K562 (cell line): ENCODE measurements around the gene PCDHGC4. TPM values are rescaled to one million over a fixed set of nuclear protein-coding genes. Genes with fewer than 3 reads are reported as not detected.

ENCODE experiments used
- CBX3 ChIP-seq, 2 experiments: IDR thresholded peaks; 1 replicate in 1 of 2; 2 replicates in 1 of 2; pipeline ENCODE4 v1.6.1; 2012; ENCODE audit warnings: inconsistent platforms in 2 of 2, low read length in 2 of 2, borderline replicate concordance in 1 of 2, control low read depth in 1 of 2
- DACH1 ChIP-seq: fragments of 450-650 bp; IDR thresholded peaks from 2 replicates; pipeline ENCODE4 v1.6.1; 2018; ENCODE audit not compliant: partially characterized antibody
- DPF2 ChIP-seq: fragments of 450-650 bp; IDR thresholded peaks from 2 replicates; pipeline ENCODE4 v1.6.1; 2016
- ETS2 ChIP-seq: IDR thresholded peaks from 2 replicates; pipeline ENCODE4 v1.6.1; 2016; ENCODE audit warnings: borderline replicate concordance, missing genetic modification characterization, mild to moderate bottlenecking, moderate library complexity, missing compliant biosample characterization; ENCODE audit not compliant: poor library complexity, severe bottlenecking
- FOXK1 ChIP-seq: sonication (generic); formaldehyde crosslinking; IDR thresholded peaks from 2 replicates; pipeline ENCODE4 v1.8.0; 2022; ENCODE audit warnings: missing genetic modification reagents, mild to moderate bottlenecking, borderline replicate concordance
- FUS ChIP-seq: fragments of 200-400 bp; formaldehyde crosslinking; optimal IDR thresholded peaks from 2 replicates; pipeline ENCODE3; 2017; ENCODE audit warnings: low read depth, low read length
- MYC ChIP-seq, 2 experiments: fragments of 250-450 bp in 1 of 2; sonication (Bioruptor Pico) in 1 of 2; IDR thresholded peaks; 2 replicates each; pipeline versions ENCODE4 v1.5.1 to v1.6.1; 2012 to 2021; ENCODE audit warnings: low read depth in 2 of 2, borderline replicate concordance in 1 of 2, improper control_type of control experiment in 1 of 2, low read length in 1 of 2, mild to moderate bottlenecking in 1 of 2, moderate library complexity in 1 of 2
- NONO ChIP-seq, 2 experiments: fragments of 200-400 bp in 1 of 2; fragments of 450-650 bp in 1 of 2; formaldehyde crosslinking in 1 of 2; IDR thresholded peaks; 2 replicates each; pipeline ENCODE4 v1.6.1; 2017; ENCODE audit warnings: low read depth in 2 of 2, mild to moderate bottlenecking in 2 of 2, moderate library complexity in 2 of 2, low read length in 1 of 2
- PHF20 ChIP-seq: fragments of 450-650 bp; IDR thresholded peaks from 2 replicates; pipeline ENCODE4 v1.6.1; 2018; ENCODE audit not compliant: partially characterized antibody
- TFE3 ChIP-seq: fragments of 450-650 bp; formaldehyde crosslinking; IDR thresholded peaks from 2 replicates; pipeline ENCODE4 v1.4.0; 2020; ENCODE audit warnings: mild to moderate bottlenecking, mixed read lengths
- ZNF23 ChIP-seq: fragments of 250-450 bp; sonication (Bioruptor Pico); IDR thresholded peaks from 2 replicates; pipeline ENCODE4 v1.4.0; 2020; ENCODE audit warnings: mild to moderate bottlenecking
- polyA plus RNA-seq, 8 experiments: library from polyadenylated mRNA; depleted of rRNA in 4 of 8; stranded (reverse) in 5 of 8; unstranded in 3 of 8; fragments of >200 nt; fragmentation: Nextera tagmentation in 2 of 8; fragmentation: Illumina TruSeq in 1 of 8; extraction: Ambion mirVana in 2 of 8; extraction: Trizol in 1 of 8; gene quantifications; 2 replicates each; pipeline versions ENCODE4 v1.2.1 to v1.2.3, GENCODE V29; 2011 to 2014; ENCODE audit warnings: inconsistent platforms in 1 of 8, missing spikeins in 1 of 8
- total RNA-seq, 7 experiments: library from RNA; depleted of rRNA in 6 of 7; stranded (reverse); fragments of >200 nt in 6 of 7; fragmentation: Illumina TruSeq in 2 of 7; extraction: Trizol in 2 of 7; gene quantifications; 2 replicates each; pipeline versions ENCODE4 v1.2.1 to v1.2.3, GENCODE V29; 2011 to 2021; ENCODE audit warnings: low replicate concordance in 1 of 7
- TF ChIP-seq, protein P1 (sequence below): fragments of 250-450 bp; sonication (Bioruptor Pico); IDR thresholded peaks from 2 replicates; pipeline ENCODE4 v1.8.0; 2021; ENCODE audit warnings: moderate library complexity, mild to moderate bottlenecking, inconsistent platforms
- TF ChIP-seq, protein P2 (sequence below): fragments of 250-450 bp; sonication (Bioruptor Pico); IDR thresholded peaks from 2 replicates; pipeline ENCODE4 v1.9.0; 2021; ENCODE audit warnings: mild to moderate bottlenecking
- TF ChIP-seq, protein P3 (sequence below): fragments of 250-450 bp; sonication (Bioruptor Pico); IDR thresholded peaks from 2 replicates; pipeline ENCODE4 v1.9.0; 2021; ENCODE audit warnings: mild to moderate bottlenecking, inconsistent platforms
- TF ChIP-seq, protein P4 (sequence below): sonication (generic); formaldehyde crosslinking; IDR thresholded peaks from 2 replicates; pipeline ENCODE4 v1.8.0; 2022; ENCODE audit warnings: mild to moderate bottlenecking, low read depth, missing genetic modification reagents
- TF ChIP-seq, protein P5 (sequence below): fragments of 250-450 bp; sonication (Bioruptor Pico); IDR thresholded peaks from 2 replicates; pipeline ENCODE4 v1.4.0; 2020; ENCODE audit warnings: mild to moderate bottlenecking, moderate library complexity

PCDHGC4 gene
- total and polyA plus RNA-seq, 9 of the 15 experiments (the other 6 are each of a cell fraction or from before 2014, with no cell fraction given): 0.05 TPM; not detected in 8

GRCh38 chr5:141521244-141521781, 36.5 kb downstream of the PCDHGC4 start (continued):
- TF ChIP-seq, protein P1, sequence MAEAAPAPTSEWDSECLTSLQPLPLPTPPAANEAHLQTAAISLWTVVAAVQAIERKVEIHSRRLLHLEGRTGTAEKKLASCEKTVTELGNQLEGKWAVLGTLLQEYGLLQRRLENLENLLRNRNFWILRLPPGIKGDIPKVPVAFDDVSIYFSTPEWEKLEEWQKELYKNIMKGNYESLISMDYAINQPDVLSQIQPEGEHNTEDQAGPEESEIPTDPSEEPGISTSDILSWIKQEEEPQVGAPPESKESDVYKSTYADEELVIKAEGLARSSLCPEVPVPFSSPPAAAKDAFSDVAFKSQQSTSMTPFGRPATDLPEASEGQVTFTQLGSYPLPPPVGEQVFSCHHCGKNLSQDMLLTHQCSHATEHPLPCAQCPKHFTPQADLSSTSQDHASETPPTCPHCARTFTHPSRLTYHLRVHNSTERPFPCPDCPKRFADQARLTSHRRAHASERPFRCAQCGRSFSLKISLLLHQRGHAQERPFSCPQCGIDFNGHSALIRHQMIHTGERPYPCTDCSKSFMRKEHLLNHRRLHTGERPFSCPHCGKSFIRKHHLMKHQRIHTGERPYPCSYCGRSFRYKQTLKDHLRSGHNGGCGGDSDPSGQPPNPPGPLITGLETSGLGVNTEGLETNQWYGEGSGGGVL (CRISPR knock-in tag): no peak
- TF ChIP-seq DACH1 (peak; percentile 20), TFE3 (CRISPR knock-in tag) (no peak), PHF20 (no peak), CBX3 (IDR thresholded peaks at IDR 0.05; ENCODE audit: borderline replicate concordance in 1 of 2, low read length in 2 of 2) (no peak), ZNF23 (CRISPR knock-in tag) (no peak), FOXK1 (CRISPR knock-in tag) (no peak), NONO (IDR thresholded peaks at IDR 0.05; ENCODE audit: low read depth in 2 of 2, low read length in 1 of 2) (no peak), MYC (IDR thresholded peaks at IDR 0.05; ENCODE audit: low read depth, low read length) (no peak), MYC (CRISPR knock-in tag; IDR thresholded peaks at IDR 0.05; ENCODE audit: borderline replicate concordance, low read depth) (no peak), DPF2 (peak; percentile 76), FUS (no peak), ETS2 (tag) (no peak)
- TF ChIP-seq, protein P2, sequence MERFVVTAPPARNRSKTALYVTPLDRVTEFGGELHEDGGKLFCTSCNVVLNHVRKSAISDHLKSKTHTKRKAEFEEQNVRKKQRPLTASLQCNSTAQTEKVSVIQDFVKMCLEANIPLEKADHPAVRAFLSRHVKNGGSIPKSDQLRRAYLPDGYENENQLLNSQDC: no peak
- TF ChIP-seq, protein P3, sequence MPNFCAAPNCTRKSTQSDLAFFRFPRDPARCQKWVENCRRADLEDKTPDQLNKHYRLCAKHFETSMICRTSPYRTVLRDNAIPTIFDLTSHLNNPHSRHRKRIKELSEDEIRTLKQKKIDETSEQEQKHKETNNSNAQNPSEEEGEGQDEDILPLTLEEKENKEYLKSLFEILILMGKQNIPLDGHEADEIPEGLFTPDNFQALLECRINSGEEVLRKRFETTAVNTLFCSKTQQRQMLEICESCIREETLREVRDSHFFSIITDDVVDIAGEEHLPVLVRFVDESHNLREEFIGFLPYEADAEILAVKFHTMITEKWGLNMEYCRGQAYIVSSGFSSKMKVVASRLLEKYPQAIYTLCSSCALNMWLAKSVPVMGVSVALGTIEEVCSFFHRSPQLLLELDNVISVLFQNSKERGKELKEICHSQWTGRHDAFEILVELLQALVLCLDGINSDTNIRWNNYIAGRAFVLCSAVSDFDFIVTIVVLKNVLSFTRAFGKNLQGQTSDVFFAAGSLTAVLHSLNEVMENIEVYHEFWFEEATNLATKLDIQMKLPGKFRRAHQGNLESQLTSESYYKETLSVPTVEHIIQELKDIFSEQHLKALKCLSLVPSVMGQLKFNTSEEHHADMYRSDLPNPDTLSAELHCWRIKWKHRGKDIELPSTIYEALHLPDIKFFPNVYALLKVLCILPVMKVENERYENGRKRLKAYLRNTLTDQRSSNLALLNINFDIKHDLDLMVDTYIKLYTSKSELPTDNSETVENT (CRISPR knock-in tag): no peak
- TF ChIP-seq, protein P4, sequence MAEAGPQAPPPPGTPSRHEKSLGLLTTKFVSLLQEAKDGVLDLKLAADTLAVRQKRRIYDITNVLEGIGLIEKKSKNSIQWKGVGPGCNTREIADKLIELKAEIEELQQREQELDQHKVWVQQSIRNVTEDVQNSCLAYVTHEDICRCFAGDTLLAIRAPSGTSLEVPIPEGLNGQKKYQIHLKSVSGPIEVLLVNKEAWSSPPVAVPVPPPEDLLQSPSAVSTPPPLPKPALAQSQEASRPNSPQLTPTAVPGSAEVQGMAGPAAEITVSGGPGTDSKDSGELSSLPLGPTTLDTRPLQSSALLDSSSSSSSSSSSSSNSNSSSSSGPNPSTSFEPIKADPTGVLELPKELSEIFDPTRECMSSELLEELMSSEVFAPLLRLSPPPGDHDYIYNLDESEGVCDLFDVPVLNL (CRISPR knock-in tag): no peak
- TF ChIP-seq, protein P5, sequence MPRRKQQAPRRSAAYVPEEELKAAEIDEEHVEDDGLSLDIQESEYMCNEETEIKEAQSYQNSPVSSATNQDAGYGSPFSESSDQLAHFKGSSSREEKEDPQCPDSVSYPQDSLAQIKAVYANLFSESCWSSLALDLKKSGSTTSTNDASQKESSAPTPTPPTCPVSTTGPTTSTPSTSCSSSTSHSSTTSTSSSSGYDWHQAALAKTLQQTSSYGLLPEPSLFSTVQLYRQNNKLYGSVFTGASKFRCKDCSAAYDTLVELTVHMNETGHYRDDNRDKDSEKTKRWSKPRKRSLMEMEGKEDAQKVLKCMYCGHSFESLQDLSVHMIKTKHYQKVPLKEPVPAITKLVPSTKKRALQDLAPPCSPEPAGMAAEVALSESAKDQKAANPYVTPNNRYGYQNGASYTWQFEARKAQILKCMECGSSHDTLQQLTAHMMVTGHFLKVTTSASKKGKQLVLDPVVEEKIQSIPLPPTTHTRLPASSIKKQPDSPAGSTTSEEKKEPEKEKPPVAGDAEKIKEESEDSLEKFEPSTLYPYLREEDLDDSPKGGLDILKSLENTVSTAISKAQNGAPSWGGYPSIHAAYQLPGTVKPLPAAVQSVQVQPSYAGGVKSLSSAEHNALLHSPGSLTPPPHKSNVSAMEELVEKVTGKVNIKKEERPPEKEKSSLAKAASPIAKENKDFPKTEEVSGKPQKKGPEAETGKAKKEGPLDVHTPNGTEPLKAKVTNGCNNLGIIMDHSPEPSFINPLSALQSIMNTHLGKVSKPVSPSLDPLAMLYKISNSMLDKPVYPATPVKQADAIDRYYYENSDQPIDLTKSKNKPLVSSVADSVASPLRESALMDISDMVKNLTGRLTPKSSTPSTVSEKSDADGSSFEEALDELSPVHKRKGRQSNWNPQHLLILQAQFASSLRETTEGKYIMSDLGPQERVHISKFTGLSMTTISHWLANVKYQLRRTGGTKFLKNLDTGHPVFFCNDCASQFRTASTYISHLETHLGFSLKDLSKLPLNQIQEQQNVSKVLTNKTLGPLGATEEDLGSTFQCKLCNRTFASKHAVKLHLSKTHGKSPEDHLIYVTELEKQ (CRISPR knock-in tag): no peak
